Left lung (tissue), 10 donors: ENCODE measurements around the gene PRKCA. TPM values are rescaled to one million over a fixed set of nuclear protein-coding genes. Genes with fewer than 3 reads are reported as not detected.
"Not testable (repeated sequence)": the region's sequence is repeated elsewhere in the genome, so short reads cannot be mapped to it uniquely, and the experiment has no call there.

ENCODE experiments used
- ATAC-seq: fragments of 200-7000 bp; cut with Tn5 transposase; one replicate; pipeline ENCODE4 v1.9.1; 2020; ENCODE audit warnings: moderate library complexity
- DNase-seq, 4 donors: peaks; one replicate each; pipeline ENCODE4 v3.0.0-alpha.2; 2013 to 2020
- H3K27ac ChIP-seq, 2 donors: fragments of 200-600 bp; sonication (generic) in 1 of 2; one replicate each; pipeline versions ENCODE4 v1.5.0 to v1.8.0; 2020 to 2021
- H3K27me3 ChIP-seq, 2 donors: fragments of 200-600 bp; sonication (generic) in 1 of 2; one replicate each; pipeline versions ENCODE4 v1.5.0 to v1.8.0; 2020 to 2021
- H3K36me3 ChIP-seq, 2 donors: fragments of 200-600 bp; sonication (generic) in 1 of 2; one replicate each; pipeline versions ENCODE4 v1.5.0 to v1.8.0; 2020 to 2021
- H3K4me1 ChIP-seq, 2 donors: fragments of 200-600 bp; one replicate each; pipeline ENCODE4 v1.8.0; 2021
- H3K4me3 ChIP-seq, 2 donors: fragments of 200-600 bp; sonication (generic) in 1 of 2; one replicate each; pipeline versions ENCODE4 v1.5.0 to v1.8.0; 2020 to 2021; ENCODE audit warnings: mild to moderate bottlenecking in 1 of 2
- H3K9me3 ChIP-seq, 2 donors: fragments of 200-600 bp; sonication (generic) in 1 of 2; one replicate each; pipeline versions ENCODE4 v1.5.0 to v1.8.0; 2020 to 2021
- CTCF ChIP-seq, 2 donors: fragments of 200-600 bp; sonication (generic) in 1 of 2; IDR thresholded peaks; one replicate each; pipeline versions ENCODE4 v1.5.0 to v1.8.0; 2021; ENCODE audit warnings: antibody characterized with exemption in 2 of 2
- intact Hi-C, 2 donors: fragments of 100-400 bp; cut with DNase I; formaldehyde crosslinking; loops; one replicate each; pipeline versions ENCODE4 v1.11.2 to v1.14.2; 2022
- polyA plus RNA-seq, 6 donors: library from polyadenylated mRNA; unstranded; fragments of 120-200 nt; gene quantifications; one replicate each; pipeline ENCODE4 v1.2.1, GENCODE V29; 2013; ENCODE audit not compliant: insufficient read length in 6 of 6
- total RNA-seq, 2 donors: library from RNA; stranded (reverse); fragmentation: NEBNext Ultra II Directional; extraction: Animal tissue kit (Norgen Biotek cat#: 25700); gene quantifications; one replicate each; pipeline ENCODE4 v1.2.1, GENCODE V29; 2021
- donor health status: DM: no; HTN: yes; CAD: no.
- donor health status: DM: no; HTN: no; CAD: no.

The PRKCA gene
- total and polyA plus RNA-seq, 8 donors, result 16.4 to 30.4 (median 17.5) TPM

- no peak overlapping the region for H3K4me3 ChIP-seq
- intact Hi-C loops, result no loop called here
- TF ChIP-seq CTCF (IDR thresholded peaks at IDR 0.05), result no peak
- ATAC-seq, result no peak
- no peaks in the 10 kb centered on the region for H3K27me3 ChIP-seq
- no peaks in the 10 kb centered on the region for H3K36me3 ChIP-seq
- no peak for DNase-seq
- no peak overlapping the region for H3K27ac ChIP-seq
- H3K9me3 ChIP-seq, result no peaks in the 10 kb centered on the region
- H3K4me1 ChIP-seq, result peaks cover 0 to 8% of the 10 kb centered on the region in 2 donors
Measured at GRCh38 chr17:66451188-66452149, 149.1 kb downstream of the PRKCA start.

- TF ChIP-seq CTCF (IDR thresholded peaks at IDR 0.05), result no peak
- Histone ChIP-seq H3K27ac (no peak overlapping the region), H3K9me3 (peaks cover 0 to 9% of the 10 kb centered on the region in 2 donors), H3K27me3 (no peaks in the 10 kb centered on the region), H3K4me1 (peaks cover 0 to 18% of the 10 kb centered on the region in 2 donors), H3K4me3 (no peak overlapping the region), H3K36me3 (no peaks in the 10 kb centered on the region)
- DNase-seq (no peak), ATAC-seq (no peak)
- intact Hi-C loops, result no loop called here
Measured at GRCh38 chr17:66455060-66455459, 152.6 kb downstream of the PRKCA start.

GRCh38 chr17:66457499-66457898 is 155.1 kb downstream of the PRKCA start:
- H3K27ac ChIP-seq, intact Hi-C loops, DNase-seq, H3K4me3 ChIP-seq, H3K36me3 ChIP-seq, H3K27me3 ChIP-seq, H3K9me3 ChIP-seq, ATAC-seq: not testable (repeated sequence)
- H3K4me1 ChIP-seq, result peaks cover 0 to 39% of the 10 kb centered on the region in 2 donors

GRCh38 chr17:66458782-66459181 is 156.4 kb downstream of the PRKCA start:
- H3K4me3 ChIP-seq, result no peak overlapping the region
- peaks cover 0 to 9% of the 10 kb centered on the region in 2 donors for H3K9me3 ChIP-seq
- no peaks in the 10 kb centered on the region for H3K36me3 ChIP-seq
- no peaks in the 10 kb centered on the region for H3K27me3 ChIP-seq
- intact Hi-C loops, result no loop called here
- peaks cover 0 to 46% of the 10 kb centered on the region in 2 donors for H3K4me1 ChIP-seq
- H3K27ac ChIP-seq, result peak overlapping the region in 1 of 2 donors; percentile 76
- DNase-seq, result no peak
- no peak for TF ChIP-seq CTCF (IDR thresholded peaks at IDR 0.05)
- ATAC-seq, result no peak

- Histone ChIP-seq H3K27ac (peak overlapping the region; percentile 76 to 78), H3K9me3 (peaks cover 0 to 9% of the 10 kb centered on the region in 2 donors), H3K36me3 (no peaks in the 10 kb centered on the region), H3K4me1 (peaks cover 0 to 46% of the 10 kb centered on the region in 2 donors), H3K27me3 (no peaks in the 10 kb centered on the region), H3K4me3 (no peak overlapping the region)
- ATAC-seq (peak; percentile 76), DNase-seq (peak in 2 of 4 donors; percentile 48 to 71)
- intact Hi-C loops, result no loop called here
- TF ChIP-seq CTCF (IDR thresholded peaks at IDR 0.05), result no peak
Measured at GRCh38 chr17:66459811-66460270, 157.4 kb downstream of the PRKCA start.
